Activated CD8-positive, alpha-beta memory T cell treated with anti-CD3 and anti-CD28 coated beads, Interleukin-2, amount 50 U/mL, for 24 hours (primary cell): ENCODE measurements around the gene RPUSD1.
"Not testable (repeated sequence)": the region's sequence is repeated elsewhere in the genome, so short reads cannot be mapped to it uniquely, and the experiment has no call there.

Experiments
- DNase-seq: peaks from one replicate; pipeline ENCODE4 v3.0.0-alpha.2; 2020; ENCODE audit errors: extremely low read depth

Gene RPUSD1

DNA sequence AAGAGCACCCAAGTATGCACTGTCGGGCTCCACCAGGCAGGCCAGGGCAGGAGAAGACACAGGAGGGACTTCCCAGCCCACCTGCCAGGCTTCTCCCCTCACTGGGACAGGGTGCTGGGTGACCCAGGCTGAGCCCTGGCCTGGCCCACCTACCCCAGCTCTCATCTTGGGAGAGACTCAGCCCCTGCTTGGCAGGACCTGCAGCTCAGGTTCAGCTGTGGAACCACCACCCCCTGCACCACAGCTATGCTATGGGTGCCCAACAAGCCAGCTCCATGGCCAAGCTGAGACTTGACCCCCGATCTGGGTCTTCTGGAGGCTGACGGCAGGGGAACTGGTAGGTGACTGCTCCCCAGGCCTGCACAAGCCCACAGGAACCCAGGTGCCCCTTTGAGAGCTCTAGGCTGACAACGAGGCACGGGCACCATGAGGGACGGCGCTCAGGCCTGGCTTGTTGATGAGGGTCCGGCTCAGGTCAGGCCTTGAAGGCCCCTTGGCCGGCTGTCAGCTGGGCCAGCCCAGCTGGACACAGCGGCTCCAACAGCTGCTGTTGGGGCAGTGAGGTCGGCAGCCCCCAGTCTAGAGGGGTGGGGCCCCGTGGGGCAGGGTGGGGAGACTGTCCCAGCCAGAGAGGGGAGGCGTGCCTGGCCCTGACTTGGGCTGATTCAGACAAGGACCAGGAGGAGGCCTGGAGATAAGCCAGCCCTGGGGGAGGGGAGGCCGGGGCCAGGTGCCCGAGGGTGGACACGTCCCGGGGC, 4.6 kb downstream of the RPUSD1 start:
- DNase-seq: no peak

GRCh38 chr16:782766-783403, 5.3 kb downstream of the RPUSD1 start:
- no peak for DNase-seq

- no peak for DNase-seq
Observed at GRCh38 chr16:782258-782657, 5.9 kb downstream of the RPUSD1 start.

- no peak for DNase-seq
Observed at GRCh38 chr16:781346-782010, 6.7 kb downstream of the RPUSD1 start.

- no peak for DNase-seq
Observed at GRCh38 chr16:780296-780695, 7.9 kb downstream of the RPUSD1 start.

- DNase-seq: no peak
Observed at GRCh38 chr16:779561-779960, 8.6 kb downstream of the RPUSD1 start.

GRCh38 chr16:778909-779527, 9.2 kb downstream of the RPUSD1 start:
- DNase-seq: no peak

GRCh38 chr16:778447-778846, 9.7 kb downstream of the RPUSD1 start:
- no peak for DNase-seq

DNA sequence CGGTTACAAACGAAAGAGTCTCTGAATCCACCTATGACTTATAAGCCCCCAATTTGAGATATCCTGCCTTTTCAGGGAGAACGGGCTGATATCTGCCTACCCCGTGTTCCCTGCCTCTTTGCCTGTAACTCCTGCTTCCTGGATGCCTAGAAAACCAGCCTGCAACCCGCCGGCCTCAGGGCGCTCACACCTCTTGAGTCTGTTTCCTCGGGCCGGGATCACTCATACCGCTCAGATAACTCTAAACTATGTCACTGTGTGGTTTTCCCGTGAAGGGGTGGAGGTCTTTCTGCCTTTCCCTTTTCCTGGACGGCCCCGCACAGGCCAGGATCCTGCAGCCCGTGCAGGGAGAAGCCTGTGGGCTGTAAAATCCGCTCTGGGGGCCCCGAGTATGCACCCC, 10.4 kb downstream of the RPUSD1 start:
- DNase-seq: no peak

DNA sequence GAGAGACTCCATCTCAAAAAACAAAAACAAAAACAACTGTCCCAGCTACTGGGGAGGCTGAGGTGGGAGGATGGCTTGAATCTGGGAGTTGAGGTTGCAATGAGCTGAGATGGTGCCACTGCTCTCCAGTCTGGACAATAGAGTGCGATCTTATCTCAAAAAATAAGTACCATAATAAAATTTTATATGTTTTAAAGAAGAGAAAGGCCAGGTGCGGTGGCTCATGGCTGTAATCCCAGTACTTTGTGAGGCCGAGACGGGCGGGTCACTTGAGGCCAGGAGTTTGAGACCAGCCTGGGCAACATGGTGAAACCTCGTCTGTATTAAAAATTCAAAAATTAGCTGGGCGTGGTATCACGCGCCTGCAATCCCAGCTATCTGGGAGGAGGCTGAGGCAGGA, 11.4 kb downstream of the RPUSD1 start:
- DNase-seq: no peak

DNA sequence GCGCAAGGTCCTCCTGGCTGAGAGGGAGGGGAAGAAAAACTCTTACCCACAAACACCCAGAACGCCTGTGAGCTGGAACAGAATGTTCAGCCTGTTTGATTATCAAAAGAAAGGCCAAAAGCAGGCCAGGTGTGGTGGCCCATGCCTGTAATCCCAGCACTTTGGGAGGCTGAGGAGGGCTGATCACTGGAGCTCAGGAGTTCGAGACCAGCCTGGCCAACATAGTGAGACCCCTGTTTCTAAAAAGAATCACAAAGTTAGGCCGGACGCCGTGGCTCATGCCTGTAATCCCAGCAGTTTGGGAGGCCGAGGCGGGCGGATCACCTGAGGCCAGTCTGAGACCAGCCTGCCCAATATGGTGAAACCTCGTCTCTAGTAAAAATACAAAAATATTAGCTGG, 11.9 kb downstream of the RPUSD1 start:
- DNase-seq: not testable (repeated sequence)

- DNase-seq: no peak
Observed at GRCh38 chr16:775236-775796, 12.9 kb downstream of the RPUSD1 start.

DNA sequence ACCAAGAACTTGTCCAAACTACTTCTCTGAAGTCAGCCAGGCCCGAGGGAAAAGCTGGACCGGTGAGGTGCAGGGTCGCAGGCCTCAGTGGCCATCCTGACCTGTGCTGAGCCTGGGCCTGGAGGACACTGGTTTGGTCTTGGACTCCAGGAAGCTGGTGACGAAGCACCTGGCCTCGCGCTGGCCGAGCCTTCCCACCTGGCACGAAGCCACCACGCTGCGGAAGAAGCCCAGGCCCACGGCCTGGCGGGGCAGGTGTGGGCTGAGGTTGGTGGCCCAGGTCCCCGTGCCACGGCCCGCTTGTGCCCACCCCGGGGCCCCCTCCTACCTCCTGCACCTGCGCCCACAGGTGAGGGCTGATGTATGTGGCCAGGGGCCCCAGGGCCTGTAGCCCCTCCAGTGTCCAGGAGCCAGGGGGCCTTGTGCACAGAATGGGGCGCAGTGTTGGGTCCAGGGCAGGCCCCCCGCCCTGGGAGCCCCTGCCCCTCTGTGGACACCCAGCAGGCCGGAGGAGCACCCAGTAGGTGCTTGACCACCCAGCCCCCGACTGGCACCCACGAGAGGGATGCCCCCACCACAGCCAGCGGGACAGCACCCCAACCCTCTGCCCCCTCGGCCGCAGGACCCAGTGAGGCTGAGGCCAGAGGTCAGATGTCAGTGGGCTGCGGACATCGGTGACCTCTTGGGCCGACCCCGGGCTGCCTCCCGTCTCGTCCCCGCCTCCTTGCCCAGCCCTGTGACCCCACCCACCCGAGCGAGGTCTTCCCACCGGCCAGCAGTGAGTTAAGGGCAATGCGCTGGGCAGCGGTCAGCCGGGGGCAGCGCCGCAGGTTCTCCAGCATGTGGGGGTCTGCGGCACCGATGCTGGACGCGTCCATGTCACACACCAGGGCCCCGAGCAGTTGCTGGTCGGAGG, 13.8 kb downstream of the RPUSD1 start:
- DNase-seq: no peak

DNA sequence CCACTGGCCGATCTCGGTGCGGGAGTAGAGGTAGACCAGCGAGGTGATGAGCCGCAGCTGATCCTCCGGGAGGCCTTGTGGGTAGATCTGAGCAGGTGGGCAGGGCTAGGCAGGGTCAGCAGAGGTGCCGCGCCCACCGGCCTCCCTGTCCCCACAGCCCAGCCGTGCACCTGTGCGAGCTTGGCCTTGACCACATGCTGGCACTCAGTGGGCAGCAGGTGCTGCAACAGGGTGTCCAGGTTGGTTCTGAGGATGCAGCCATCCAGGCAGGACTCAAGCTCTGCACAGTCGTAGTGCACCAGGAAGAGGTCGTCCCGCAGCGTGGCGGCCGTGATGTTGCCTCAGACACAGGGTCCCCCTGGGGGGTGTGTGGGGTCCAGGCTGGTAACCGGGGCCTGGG, 15.2 kb downstream of the RPUSD1 start:
- DNase-seq: no peak

- DNase-seq: no peak
Observed at GRCh38 chr16:770411-770810, 17.8 kb downstream of the RPUSD1 start.

- no peak for DNase-seq
Observed at GRCh38 chr16:769934-770333, 18.2 kb downstream of the RPUSD1 start.

DNA sequence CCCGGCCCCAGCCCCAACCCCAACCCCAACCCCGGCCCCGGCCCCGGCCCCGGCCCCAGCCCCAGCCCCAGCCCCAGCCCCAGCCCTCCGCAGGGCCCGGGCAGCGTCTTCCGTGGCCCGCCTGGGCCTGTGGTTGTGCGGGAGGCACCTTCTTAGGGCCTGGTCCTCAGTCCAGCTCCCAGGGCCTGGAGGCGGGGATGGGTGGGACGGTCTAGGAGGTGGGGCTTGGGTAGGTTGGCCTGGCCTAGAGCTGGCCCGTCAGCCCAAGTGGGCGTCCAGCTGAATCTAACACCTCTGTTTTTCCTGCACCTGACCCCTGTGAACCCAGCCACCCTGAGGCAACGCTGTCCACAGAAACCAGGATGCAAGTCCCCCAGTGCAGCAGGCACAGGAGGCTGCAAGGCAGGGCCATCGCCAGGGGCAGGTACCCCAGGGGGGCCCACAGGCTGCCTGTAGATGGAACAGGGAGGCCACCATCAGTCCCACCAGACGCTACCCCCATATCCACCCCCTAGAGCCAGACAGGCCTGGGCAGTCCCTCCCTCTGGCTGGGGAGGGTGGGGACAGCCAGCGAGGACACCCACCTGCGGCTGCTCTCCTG, 18.9 kb downstream of the RPUSD1 start:
- no peak for DNase-seq

DNA sequence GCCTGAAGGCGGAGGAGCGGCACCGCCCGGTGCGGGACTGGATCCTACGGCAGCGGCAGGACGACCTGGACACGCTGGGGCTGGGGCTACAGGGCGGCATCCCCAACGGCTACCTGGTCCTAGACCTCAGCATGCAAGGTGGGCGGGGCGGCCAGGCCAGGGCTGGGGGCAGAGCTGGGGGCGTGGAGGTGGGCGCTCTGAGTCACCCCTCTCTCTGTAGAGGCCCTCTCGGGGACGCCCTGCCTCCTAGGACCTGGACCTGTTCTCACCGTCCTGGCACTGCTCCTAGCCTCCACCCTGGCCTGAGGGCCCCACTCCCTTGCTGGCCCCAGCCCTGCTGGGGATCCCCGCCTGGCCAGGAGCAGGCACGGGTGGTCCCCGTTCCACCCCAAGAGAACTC, 19.8 kb downstream of the RPUSD1 start:
- DNase-seq: no peak

- DNase-seq: no peak
Observed at GRCh38 chr16:767743-768235, 20.4 kb downstream of the RPUSD1 start.

GRCh38 chr16:766820-767640, 21.2 kb downstream of the RPUSD1 start:
- DNase-seq: no peak
